Measurements from ENCODE around the gene DNAH7.
A peak's percentile ranks its signal among the peaks of the same experiment; 100 is the strongest.

The DNAH7 gene

GRCh38 chr2:196079052-196079451 lies 10.4 kb upstream of the DNAH7 start:
- DNase-seq (ENCODE audit: insufficient read length, low spot score) (no peak), FAIRE-seq (no peak)

- FAIRE-seq (no peak), DNase-seq (ENCODE audit: insufficient read length, low spot score) (no peak)
Measured at GRCh38 chr2:196077821-196078220, 9.2 kb upstream of the DNAH7 start.

- DNase-seq (ENCODE audit: insufficient read length, low spot score): no peak
Measured at GRCh38 chr2:196076778-196077568, 8.3 kb upstream of the DNAH7 start.

GRCh38 chr2:196075196-196075595 lies 6.6 kb upstream of the DNAH7 start:
- FAIRE-seq (no peak), DNase-seq (ENCODE audit: insufficient read length, low spot score) (no peak)

More at GRCh38 chr2:196076778-196077568, 8.3 kb upstream of the DNAH7 start:
- FAIRE-seq: peak; percentile 51

- no peak for FAIRE-seq
- no peak for DNase-seq (ENCODE audit: insufficient read length, low spot score)
Measured at GRCh38 chr2:196074631-196075030, 6.0 kb upstream of the DNAH7 start.

- FAIRE-seq: no peak
Measured at GRCh38 chr2:196073521-196073920, 4.9 kb upstream of the DNAH7 start.

GRCh38 chr2:196067088-196067382 lies 1.6 kb downstream of the DNAH7 start:
- DNase-seq (ENCODE audit: insufficient read length, low spot score) (no peak), FAIRE-seq (no peak)

More at GRCh38 chr2:196073521-196073920, 4.9 kb upstream of the DNAH7 start:
- DNase-seq (ENCODE audit: insufficient read length, low spot score): no peak

- FAIRE-seq: peak; percentile 93
- DNase-seq (ENCODE audit: insufficient read length, low spot score): no peak
Measured at GRCh38 chr2:196066291-196067087, 2.1 kb downstream of the DNAH7 start.

- DNase-seq (ENCODE audit: insufficient read length, low spot score): no peak
- no peak for FAIRE-seq
Measured at GRCh38 chr2:196063773-196064172, 4.9 kb downstream of the DNAH7 start.

- DNase-seq (ENCODE audit: insufficient read length, low spot score) (no peak), FAIRE-seq (no peak)
Measured at GRCh38 chr2:196059491-196059960, 9.1 kb downstream of the DNAH7 start.

GRCh38 chr2:196054631-196055030 lies 14.0 kb downstream of the DNAH7 start:
- no peak for DNase-seq (ENCODE audit: insufficient read length, low spot score)
- FAIRE-seq: no peak

GRCh38 chr2:196046123-196046917 lies 22.3 kb downstream of the DNAH7 start:
- no peak for FAIRE-seq
- no peak for DNase-seq (ENCODE audit: insufficient read length, low spot score)

- no peak for FAIRE-seq
Measured at GRCh38 chr2:196041786-196042185, 26.9 kb downstream of the DNAH7 start.

GRCh38 chr2:196040218-196040617 lies 28.4 kb downstream of the DNAH7 start:
- no peak for FAIRE-seq
- no peak for DNase-seq (ENCODE audit: insufficient read length, low spot score)

More at GRCh38 chr2:196041786-196042185, 26.9 kb downstream of the DNAH7 start:
- DNase-seq (ENCODE audit: insufficient read length, low spot score): no peak

GRCh38 chr2:196036442-196036841 lies 32.2 kb downstream of the DNAH7 start:
- FAIRE-seq (no peak), DNase-seq (ENCODE audit: insufficient read length, low spot score) (no peak)

- DNase-seq (ENCODE audit: insufficient read length, low spot score) (no peak), FAIRE-seq (peak; percentile 37)
Measured at GRCh38 chr2:196018037-196018436, 50.6 kb downstream of the DNAH7 start.

- FAIRE-seq (no peak), DNase-seq (ENCODE audit: insufficient read length, low spot score) (no peak)
Measured at GRCh38 chr2:196012314-196012713, 56.3 kb downstream of the DNAH7 start.

GRCh38 chr2:196000551-196000950 lies 68.1 kb downstream of the DNAH7 start:
- DNase-seq (ENCODE audit: insufficient read length, low spot score) (no peak), FAIRE-seq (no peak)

- DNase-seq (ENCODE audit: insufficient read length, low spot score) (no peak), FAIRE-seq (no peak)
Measured at GRCh38 chr2:195998070-195998469, 70.6 kb downstream of the DNAH7 start.

- FAIRE-seq (no peak), DNase-seq (ENCODE audit: insufficient read length, low spot score) (no peak)
Measured at GRCh38 chr2:195995499-195995898, 73.1 kb downstream of the DNAH7 start.

- FAIRE-seq (no peak), DNase-seq (ENCODE audit: insufficient read length, low spot score) (no peak)
Measured at GRCh38 chr2:195993623-195994022, 75.0 kb downstream of the DNAH7 start.
